Neural cell (in vitro differentiated cells): ENCODE measurements around the gene CABLES2. TPM values are rescaled to one million over a fixed set of nuclear protein-coding genes. Genes with fewer than 3 reads are reported as not detected.

Experiments used
- H2AFZ ChIP-seq: fragments of 200-600, 300-800 bp; sonication (generic), shearing (Covaris generic); 2 replicates; pipeline ENCODE4 v1.6.0; 2014; ENCODE audit warnings: low read depth, mild to moderate bottlenecking, antibody characterized with exemption, low read length, moderate library complexity
- H3F3A ChIP-seq: fragments of 200-600 bp; shearing (Covaris generic); 2 replicates; pipeline ENCODE4 v1.6.1; 2016; ENCODE audit warnings: mild to moderate bottlenecking, moderate library complexity, mixed read lengths, antibody characterized with exemption, low read length; ENCODE audit not compliant: insufficient read depth, poor library complexity, severe bottlenecking
- H3K27ac ChIP-seq: fragments of 200-600, 300-800 bp; sonication (generic), shearing (Covaris generic); 2 replicates; pipeline ENCODE4 v1.5.1; 2014; ENCODE audit warnings: mild to moderate bottlenecking, low read length, moderate library complexity
- H3K27me3 ChIP-seq: fragments of 300-800, 200-600 bp; sonication (generic), shearing (Covaris generic); 2 replicates; pipeline ENCODE4 v1.6.0; 2014; ENCODE audit warnings: mild to moderate bottlenecking, low read depth, low read length, moderate library complexity; ENCODE audit not compliant: insufficient read depth
- H3K36me3 ChIP-seq: fragments of 300-800, 200-600 bp; sonication (generic), shearing (Covaris generic); 2 replicates; pipeline ENCODE4 v1.5.1; 2014; ENCODE audit warnings: mild to moderate bottlenecking, antibody characterized with exemption, low read length, moderate library complexity; ENCODE audit not compliant: insufficient read depth
- H3K4me2 ChIP-seq: fragments of 300-800, 200-600 bp; sonication (generic), shearing (Covaris generic); 2 replicates; pipeline ENCODE4 v1.6.0; 2014; ENCODE audit warnings: mild to moderate bottlenecking, low read length
- H3K4me3 ChIP-seq: fragments of 300-800, 200-600 bp; sonication (generic), shearing (Covaris generic); 2 replicates; pipeline ENCODE4 v1.5.1; 2014; ENCODE audit warnings: mild to moderate bottlenecking, low read length, moderate library complexity
- H3K79me2 ChIP-seq: fragments of 200-600 bp; shearing (Covaris generic); replicated peaks from 2 replicates; pipeline ENCODE4 v1.6.0; 2014; ENCODE audit warnings: mild to moderate bottlenecking, low read length, moderate library complexity; ENCODE audit not compliant: insufficient read depth
- H3K9ac ChIP-seq: fragments of 300-800, 200-600 bp; sonication (generic), shearing (Covaris generic); 2 replicates; pipeline ENCODE4 v1.6.1; 2016; ENCODE audit warnings: mild to moderate bottlenecking, low read length, mixed read lengths
- H3K9me2 ChIP-seq: fragments of 200-600 bp; shearing (Covaris generic); 2 replicates; pipeline ENCODE4 v1.6.1; 2016; ENCODE audit warnings: mild to moderate bottlenecking, low read length, mixed read lengths; ENCODE audit not compliant: insufficient read depth
- H3K9me3 ChIP-seq: fragments of 200-600, 300-800 bp; sonication (generic), shearing (Covaris generic); 2 replicates; pipeline ENCODE4 v1.6.1; 2016; ENCODE audit warnings: mild to moderate bottlenecking, mixed run types, low read length, moderate library complexity, mixed read lengths
- H4K20me1 ChIP-seq: fragments of 200-600 bp; shearing (Covaris generic); 2 replicates; pipeline ENCODE4 v1.6.1; 2016; ENCODE audit warnings: mild to moderate bottlenecking, mixed run types; ENCODE audit not compliant: insufficient read depth
- EP300 ChIP-seq: fragments of 450-650 bp; conservative IDR thresholded peaks from 2 replicates; pipeline ENCODE4 v1.6.1; 2014; ENCODE audit warnings: antibody characterized with exemption, mild to moderate bottlenecking, moderate library complexity; ENCODE audit not compliant: poor library complexity, severe bottlenecking
- EZH2 ChIP-seq: fragments of 200-600, 300-800 bp; shearing (Covaris generic), sonication (generic); IDR thresholded peaks from 2 replicates; pipeline ENCODE4 v1.6.1; 2014; ENCODE audit warnings: antibody characterized with exemption, low read length, borderline replicate concordance, mild to moderate bottlenecking; ENCODE audit not compliant: insufficient read depth, poor library complexity, severe bottlenecking
- MXI1 ChIP-seq: fragments of 450-650 bp; conservative IDR thresholded peaks from 2 replicates; pipeline ENCODE4 v1.6.1; 2014; ENCODE audit warnings: antibody characterized with exemption, mild to moderate bottlenecking; ENCODE audit not compliant: poor library complexity, severe bottlenecking
- POLR2AphosphoS5 ChIP-seq: IDR thresholded peaks from 2 replicates; pipeline ENCODE4 v1.6.1; 2012
- RAD21 ChIP-seq: fragments of 450-650 bp; conservative IDR thresholded peaks from 2 replicates; pipeline ENCODE4 v1.6.1; 2014; ENCODE audit warnings: antibody characterized with exemption, mild to moderate bottlenecking, moderate library complexity
- SMC3 ChIP-seq: fragments of 450-650 bp; conservative IDR thresholded peaks from 2 replicates; pipeline ENCODE4 v1.6.1; 2014; ENCODE audit warnings: antibody characterized with exemption, mild to moderate bottlenecking, moderate library complexity; ENCODE audit not compliant: poor library complexity
- TAF1 ChIP-seq: IDR thresholded peaks from 2 replicates; pipeline ENCODE4 v1.6.1; 2012; ENCODE audit warnings: low read depth
- polyA plus RNA-seq: library from polyadenylated mRNA; depleted of rRNA; stranded (reverse); fragments of >200 nt; gene quantifications from 2 replicates; pipeline ENCODE4 v1.2.3, GENCODE V29; 2014
- TF ChIP-seq, protein P1 (sequence below): fragments of 450-650 bp; IDR thresholded peaks from 2 replicates; pipeline ENCODE4 v1.5.1; 2014; ENCODE audit warnings: antibody characterized with exemption, mild to moderate bottlenecking, moderate library complexity; ENCODE audit not compliant: poor library complexity, severe bottlenecking
- TF ChIP-seq, protein P2 (sequence below): IDR thresholded peaks from 2 replicates; pipeline ENCODE4 v1.6.1; 2012; ENCODE audit warnings: borderline replicate concordance

Gene CABLES2
- polyA plus RNA-seq, 1 donor from 2014 or later = 8.3 TPM

GRCh38 chr20:62430866-62431447, 23.9 kb upstream of the CABLES2 start:
- Histone ChIP-seq H3K27me3 (no peaks in the 10 kb centered on the region), H3K4me2 (no peak overlapping the region), H4K20me1 (no peaks in the 10 kb centered on the region), H3K36me3 (no peaks in the 10 kb centered on the region), H3K9ac (no peak overlapping the region), H3K9me2 (no peaks in the 10 kb centered on the region), H3K79me2 (no peaks in the 10 kb centered on the region), H2AFZ (no peak overlapping the region), H3K9me3 (no peaks in the 10 kb centered on the region), H3K27ac (no peak overlapping the region), H3K4me3 (no peak overlapping the region), H3F3A (no peaks in the 10 kb centered on the region)
- TF ChIP-seq SMC3 (no peak), TAF1 (no peak), POLR2AphosphoS5 (no peak), RAD21 (no peak), EP300 (no peak), EZH2 (no peak), MXI1 (no peak)
- TF ChIP-seq, protein P1, sequence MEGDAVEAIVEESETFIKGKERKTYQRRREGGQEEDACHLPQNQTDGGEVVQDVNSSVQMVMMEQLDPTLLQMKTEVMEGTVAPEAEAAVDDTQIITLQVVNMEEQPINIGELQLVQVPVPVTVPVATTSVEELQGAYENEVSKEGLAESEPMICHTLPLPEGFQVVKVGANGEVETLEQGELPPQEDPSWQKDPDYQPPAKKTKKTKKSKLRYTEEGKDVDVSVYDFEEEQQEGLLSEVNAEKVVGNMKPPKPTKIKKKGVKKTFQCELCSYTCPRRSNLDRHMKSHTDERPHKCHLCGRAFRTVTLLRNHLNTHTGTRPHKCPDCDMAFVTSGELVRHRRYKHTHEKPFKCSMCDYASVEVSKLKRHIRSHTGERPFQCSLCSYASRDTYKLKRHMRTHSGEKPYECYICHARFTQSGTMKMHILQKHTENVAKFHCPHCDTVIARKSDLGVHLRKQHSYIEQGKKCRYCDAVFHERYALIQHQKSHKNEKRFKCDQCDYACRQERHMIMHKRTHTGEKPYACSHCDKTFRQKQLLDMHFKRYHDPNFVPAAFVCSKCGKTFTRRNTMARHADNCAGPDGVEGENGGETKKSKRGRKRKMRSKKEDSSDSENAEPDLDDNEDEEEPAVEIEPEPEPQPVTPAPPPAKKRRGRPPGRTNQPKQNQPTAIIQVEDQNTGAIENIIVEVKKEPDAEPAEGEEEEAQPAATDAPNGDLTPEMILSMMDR = no peak
- TF ChIP-seq, protein P2, sequence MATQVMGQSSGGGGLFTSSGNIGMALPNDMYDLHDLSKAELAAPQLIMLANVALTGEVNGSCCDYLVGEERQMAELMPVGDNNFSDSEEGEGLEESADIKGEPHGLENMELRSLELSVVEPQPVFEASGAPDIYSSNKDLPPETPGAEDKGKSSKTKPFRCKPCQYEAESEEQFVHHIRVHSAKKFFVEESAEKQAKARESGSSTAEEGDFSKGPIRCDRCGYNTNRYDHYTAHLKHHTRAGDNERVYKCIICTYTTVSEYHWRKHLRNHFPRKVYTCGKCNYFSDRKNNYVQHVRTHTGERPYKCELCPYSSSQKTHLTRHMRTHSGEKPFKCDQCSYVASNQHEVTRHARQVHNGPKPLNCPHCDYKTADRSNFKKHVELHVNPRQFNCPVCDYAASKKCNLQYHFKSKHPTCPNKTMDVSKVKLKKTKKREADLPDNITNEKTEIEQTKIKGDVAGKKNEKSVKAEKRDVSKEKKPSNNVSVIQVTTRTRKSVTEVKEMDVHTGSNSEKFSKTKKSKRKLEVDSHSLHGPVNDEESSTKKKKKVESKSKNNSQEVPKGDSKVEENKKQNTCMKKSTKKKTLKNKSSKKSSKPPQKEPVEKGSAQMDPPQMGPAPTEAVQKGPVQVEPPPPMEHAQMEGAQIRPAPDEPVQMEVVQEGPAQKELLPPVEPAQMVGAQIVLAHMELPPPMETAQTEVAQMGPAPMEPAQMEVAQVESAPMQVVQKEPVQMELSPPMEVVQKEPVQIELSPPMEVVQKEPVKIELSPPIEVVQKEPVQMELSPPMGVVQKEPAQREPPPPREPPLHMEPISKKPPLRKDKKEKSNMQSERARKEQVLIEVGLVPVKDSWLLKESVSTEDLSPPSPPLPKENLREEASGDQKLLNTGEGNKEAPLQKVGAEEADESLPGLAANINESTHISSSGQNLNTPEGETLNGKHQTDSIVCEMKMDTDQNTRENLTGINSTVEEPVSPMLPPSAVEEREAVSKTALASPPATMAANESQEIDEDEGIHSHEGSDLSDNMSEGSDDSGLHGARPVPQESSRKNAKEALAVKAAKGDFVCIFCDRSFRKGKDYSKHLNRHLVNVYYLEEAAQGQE = no peak

DNA sequence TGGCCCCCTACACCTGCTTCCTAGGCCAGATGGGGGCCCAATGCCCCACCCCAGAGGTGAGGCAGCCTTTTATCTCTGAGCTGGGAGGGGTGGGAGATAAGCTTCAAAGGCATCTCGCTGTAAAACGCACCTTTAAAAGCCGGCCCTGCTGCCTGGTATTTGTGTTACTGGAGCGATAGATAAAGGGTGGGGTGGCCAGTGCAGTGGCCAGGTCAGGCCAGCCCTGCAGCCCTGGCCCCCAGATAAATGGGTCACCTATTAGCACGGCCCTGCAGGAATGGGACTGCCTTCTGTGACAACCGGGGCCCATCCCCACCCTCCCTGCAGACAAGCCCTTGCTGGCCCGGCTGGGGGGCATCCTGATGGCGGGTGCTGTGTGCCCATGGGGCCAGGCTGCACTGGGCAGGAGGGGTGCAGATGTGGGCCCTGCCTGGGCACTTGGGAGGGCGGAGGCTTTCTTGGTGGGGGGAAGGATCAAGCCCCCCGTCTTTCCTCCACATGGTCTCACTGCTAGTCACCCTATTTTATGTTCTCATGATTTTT, 23.3 kb upstream of the CABLES2 start:
- no peak overlapping the region for H3K4me2 ChIP-seq
- no peak overlapping the region for H3K4me3 ChIP-seq
- no peaks in the 10 kb centered on the region for H3K36me3 ChIP-seq
- no peaks in the 10 kb centered on the region for H3K79me2 ChIP-seq
- no peaks in the 10 kb centered on the region for H4K20me1 ChIP-seq
- H3F3A ChIP-seq = no peaks in the 10 kb centered on the region
- no peak overlapping the region for H3K27ac ChIP-seq
- no peaks in the 10 kb centered on the region for H3K9me2 ChIP-seq
- no peaks in the 10 kb centered on the region for H3K27me3 ChIP-seq
- H2AFZ ChIP-seq = no peak overlapping the region
- TF ChIP-seq SMC3 (no peak), TAF1 (no peak), EZH2 (no peak), EP300 (no peak), MXI1 (no peak), RAD21 (no peak), POLR2AphosphoS5 (no peak)
- TF ChIP-seq, protein P1 = no peak
- TF ChIP-seq, protein P2 = no peak
- H3K9me3 ChIP-seq = no peaks in the 10 kb centered on the region
- no peak overlapping the region for H3K9ac ChIP-seq
